GM19025 (cell line): Measurements from ENCODE around the gene TEX19.
"Not testable (repeated sequence)": the region's sequence is repeated elsewhere in the genome, so short reads cannot be mapped to it uniquely, and the experiment has no call there.

Source experiments
- ATAC-seq: cut with Tn5 transposase; IDR thresholded peaks from one replicate; pipeline ENCODE4 v1.9.1; 2021; ENCODE audit warnings: mild to moderate bottlenecking, low read depth, moderate library complexity; ENCODE audit not compliant: unreplicated experiment

The TEX19 gene

DNA sequence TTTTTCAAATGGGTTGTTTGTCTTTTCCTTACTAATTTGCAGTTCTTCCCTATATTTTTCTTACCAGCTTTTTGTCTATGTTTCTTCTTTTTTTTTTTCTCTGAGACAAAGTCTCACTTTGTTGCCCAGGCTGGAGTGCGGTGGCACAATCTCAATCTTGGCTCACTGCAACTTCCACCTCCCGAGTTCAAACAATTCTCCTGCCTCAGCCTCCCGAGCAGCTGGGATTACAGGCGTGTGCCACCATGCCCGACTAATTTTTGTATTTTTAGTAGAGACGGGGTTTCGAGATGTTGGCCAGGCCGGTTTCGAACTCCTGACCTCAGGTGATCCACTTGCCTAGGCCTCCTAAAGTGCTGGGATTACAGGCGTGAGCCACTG lies 14.0 kb downstream of the TEX19 start:
- ATAC-seq, result not testable (repeated sequence)

DNA sequence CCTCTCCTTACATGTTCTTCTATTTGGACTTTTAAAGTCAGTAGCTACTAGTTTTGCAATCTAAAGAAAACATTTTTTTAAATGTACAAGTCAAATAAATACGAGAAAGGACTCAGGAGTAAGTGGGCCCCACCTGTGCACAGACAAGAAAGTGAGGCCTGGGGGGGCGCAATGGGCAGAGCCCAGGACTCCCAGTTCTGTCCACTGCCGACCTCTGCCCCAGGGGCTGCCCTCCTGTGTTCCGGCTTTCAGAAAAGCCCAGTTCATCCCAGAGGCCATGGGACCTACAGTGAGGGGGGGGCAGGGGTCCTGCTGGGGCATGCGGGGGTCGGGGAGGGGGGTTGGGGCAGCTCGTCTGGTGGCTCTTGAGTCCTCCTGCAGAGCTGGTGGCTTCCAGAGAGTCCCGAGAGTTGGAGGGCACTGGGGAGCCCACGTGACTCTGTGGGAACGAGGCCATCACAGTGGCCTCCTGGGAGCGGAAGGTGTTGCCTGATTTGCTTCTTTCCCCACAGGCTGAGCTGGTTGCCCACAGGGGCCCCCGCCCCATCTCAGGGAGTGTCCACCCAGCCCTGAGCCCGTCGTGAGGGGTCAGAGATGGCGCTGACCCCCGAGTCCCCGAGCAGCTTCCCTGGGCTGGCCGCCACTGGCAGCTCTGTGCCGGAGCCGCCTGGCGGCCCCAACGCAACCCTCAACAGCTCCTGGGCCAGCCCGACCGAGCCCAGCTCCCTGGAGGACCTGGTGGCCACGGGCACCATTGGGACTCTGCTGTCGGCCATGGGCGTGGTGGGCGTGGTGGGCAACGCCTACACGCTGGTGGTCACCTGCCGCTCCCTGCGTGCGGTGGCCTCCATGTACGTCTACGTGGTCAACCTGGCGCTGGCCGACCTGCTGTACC lies 14.9 kb downstream of the TEX19 start:
- ATAC-seq, result no peak

DNA sequence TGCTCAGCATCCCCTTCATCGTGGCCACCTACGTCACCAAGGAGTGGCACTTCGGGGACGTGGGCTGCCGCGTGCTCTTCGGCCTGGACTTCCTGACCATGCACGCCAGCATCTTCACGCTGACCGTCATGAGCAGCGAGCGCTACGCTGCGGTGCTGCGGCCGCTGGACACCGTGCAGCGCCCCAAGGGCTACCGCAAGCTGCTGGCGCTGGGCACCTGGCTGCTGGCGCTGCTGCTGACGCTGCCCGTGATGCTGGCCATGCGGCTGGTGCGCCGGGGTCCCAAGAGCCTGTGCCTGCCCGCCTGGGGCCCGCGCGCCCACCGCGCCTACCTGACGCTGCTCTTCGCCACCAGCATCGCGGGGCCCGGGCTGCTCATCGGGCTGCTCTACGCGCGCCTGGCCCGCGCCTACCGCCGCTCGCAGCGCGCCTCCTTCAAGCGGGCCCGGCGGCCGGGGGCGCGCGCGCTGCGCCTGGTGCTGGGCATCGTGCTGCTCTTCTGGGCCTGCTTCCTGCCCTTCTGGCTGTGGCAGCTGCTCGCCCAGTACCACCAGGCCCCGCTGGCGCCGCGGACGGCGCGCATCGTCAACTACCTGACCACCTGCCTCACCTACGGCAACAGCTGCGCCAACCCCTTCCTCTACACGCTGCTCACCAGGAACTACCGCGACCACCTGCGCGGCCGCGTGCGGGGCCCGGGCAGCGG lies 15.7 kb downstream of the TEX19 start:
- no peak for ATAC-seq

DNA sequence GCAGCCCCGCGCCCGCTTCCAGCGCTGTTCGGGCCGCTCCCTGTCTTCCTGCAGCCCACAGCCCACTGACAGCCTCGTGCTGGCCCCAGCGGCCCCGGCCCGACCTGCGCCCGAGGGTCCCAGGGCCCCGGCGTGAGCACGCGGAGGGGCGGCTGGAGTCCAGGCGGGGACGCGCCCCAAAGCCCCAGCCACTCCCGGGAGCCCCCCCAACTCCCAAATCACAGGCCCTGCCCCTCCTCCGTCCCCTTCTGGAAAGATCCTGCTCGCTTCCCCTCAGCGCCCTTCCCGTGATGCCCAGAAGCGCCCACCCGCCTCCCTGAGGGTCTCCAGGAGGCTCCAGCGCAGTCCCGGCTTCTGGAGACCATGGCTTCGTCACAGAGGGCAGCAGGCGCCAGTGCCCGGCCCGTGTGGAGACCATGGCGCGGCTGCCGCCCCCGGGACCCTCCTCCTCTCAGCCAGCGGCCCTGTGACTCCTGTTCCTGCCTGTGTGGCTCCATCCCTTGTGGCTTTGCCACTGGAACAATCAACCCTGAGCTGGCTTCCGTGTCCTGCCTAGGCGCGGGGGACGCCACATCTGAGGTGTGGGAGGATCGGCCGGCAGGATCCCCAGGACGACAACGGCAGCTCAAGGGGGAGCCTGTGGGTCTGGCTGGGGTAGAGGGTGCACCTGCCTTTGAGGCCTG lies 16.5 kb downstream of the TEX19 start:
- no peak for ATAC-seq

DNA sequence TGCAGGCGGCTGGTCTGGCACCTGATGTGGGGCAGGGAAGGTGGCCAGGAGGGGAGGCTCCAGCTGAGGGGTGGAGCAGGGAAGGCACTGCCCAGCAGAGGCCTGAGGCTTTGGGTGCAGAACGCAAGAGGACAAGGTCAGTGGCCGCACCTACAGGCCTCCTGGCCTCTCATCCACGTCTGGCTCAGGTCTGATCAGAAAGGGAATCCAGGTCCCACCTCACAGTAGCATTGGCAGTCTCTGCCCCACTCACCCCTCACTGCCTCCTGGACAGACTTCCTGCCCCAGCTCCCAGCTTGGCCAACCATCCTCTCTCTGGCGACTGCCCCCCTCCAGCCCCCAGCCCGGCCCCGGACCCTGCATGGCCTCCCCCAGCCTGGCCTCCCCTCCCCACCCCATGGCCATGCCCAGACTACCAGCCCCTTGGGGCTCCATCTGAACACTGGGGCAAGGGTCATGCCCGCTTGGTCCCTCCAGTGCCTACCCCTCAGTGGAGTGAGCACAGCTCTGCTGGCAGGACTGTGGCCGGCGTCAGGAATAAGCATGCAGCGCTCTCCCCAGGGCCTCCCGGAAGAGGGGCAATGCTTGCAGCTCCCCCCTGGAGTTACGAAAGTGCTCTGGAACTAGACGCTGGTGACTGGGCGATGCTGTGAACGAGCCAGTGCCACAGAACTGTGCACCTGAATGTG lies 17.1 kb downstream of the TEX19 start:
- ATAC-seq, result no peak

DNA sequence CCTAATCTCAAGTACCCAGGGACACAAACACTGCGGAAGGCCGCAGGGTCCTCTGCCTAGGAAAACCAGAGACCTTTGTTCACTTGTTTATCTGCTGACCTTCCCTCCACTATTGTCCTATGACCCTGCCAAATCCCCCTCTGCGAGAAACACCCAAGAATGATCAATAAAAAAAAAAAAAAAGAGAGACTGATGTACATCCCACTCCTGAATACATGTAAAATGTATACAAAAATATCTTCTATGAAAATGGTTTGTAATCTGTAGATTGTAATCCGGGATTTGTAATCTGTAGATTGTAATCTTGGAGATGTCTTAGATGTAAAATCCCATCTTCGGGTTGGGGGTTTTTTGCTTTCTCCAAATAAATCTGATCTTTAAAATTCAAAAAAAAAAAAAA lies 18.2 kb downstream of the TEX19 start:
- ATAC-seq, result not testable (repeated sequence)

DNA sequence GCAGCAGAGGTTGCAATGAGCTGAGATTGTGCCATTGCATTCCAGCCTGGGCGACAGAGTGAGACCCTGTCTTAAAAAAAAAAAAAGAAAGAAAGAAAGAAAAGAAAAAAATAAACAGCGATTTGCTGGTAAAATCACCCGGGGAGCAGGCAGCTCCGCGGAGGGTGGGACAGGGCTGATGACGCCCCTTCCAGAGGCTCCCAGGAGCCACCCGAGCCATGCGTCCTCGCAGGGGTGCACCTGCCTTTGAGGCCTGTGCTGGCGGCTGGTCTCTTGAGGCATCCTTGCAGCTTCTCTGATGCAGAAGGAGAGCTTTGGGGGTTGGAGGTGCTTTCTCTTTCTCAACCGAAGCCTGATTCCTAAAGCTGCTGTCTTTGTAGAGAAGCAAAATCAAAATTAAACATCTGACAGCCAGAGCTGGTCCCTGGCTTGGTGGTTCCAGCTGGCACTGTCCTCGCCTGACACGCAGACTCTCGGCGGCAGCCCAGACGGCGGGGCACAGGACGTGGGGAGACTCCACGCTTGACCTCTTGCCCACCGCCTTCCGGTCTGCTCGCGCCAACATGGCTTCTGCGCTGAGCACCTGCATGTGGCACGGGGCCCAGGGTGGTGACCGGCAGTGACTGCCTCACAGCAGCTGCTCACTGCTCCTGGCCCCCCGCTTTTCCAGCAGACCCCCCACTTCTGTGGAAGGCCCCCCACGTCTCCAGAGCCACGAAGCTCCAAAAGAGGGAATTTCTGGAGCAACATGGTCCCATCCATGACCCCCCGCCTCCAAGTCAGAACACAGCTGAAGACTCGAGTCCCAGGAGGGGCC lies 19.1 kb downstream of the TEX19 start:
- ATAC-seq, result no peak

DNA sequence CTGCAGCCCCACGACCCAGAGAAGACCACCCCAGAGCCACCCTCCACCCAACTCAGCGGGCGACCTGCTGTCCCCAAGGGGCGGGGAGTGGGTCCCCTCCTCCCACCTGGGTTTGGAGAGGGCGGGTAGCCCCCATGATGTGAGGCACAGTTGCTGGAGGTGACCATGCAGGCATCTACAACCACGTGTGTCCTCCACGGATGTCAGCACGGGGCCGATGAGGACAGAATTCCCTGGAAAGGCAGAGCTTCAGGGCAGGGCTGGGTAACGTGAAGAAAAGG lies 19.6 kb downstream of the TEX19 start:
- no peak for ATAC-seq

DNA sequence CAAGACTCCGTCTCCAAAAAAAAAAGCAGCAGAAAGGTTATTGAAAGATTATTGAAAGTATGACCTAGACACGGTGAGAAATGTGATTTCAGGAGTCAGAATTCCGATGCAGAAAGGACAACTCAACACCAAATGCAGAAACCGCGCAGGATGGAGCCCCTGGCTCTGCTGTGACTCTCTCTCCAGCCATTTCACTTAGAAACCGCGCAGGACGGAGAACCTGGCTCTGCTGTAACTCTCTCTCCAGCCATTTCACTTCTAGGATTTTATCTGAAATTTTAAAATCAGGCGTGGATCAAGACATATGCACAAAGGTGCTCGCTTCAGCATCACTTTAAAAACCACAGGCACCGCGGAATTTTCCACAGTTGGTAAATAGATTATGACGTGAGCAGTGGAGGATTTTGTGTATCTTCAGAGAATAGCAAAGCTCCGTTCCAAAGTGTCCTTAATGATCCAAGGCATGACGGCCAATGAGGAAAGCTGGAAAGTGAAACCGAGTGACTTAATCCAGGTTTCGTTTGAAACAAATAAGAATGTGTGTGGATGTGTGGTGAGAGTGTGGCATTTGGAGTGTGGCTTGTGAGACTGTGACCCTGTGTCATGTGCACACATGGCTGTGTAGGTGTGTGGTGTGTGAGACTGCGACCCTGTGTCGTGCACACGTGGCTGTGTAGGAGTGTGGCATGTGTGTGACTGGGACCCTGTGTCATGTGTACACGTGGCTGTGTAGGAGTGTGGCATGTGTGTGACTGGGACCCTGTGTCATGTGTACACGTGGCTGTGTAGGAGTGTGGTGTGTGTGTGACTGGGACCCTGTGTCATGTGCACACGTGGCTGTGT lies 22.0 kb downstream of the TEX19 start:
- ATAC-seq, result no peak

DNA sequence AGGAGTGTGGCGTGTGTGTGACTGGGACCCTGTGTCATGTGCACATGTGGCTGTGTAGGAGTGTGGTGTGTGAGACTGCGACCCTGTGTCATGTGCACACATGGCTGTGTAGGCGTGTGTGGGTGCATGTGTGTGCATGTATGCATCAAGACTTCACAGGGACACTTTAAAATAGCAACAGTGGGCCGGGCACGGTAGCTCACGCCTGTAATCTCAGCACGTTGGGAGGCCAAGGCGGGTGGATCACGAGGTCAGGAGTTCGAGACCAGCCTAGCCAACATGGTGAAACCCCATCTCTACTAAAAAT lies 22.6 kb downstream of the TEX19 start:
- not testable (repeated sequence) for ATAC-seq

DNA sequence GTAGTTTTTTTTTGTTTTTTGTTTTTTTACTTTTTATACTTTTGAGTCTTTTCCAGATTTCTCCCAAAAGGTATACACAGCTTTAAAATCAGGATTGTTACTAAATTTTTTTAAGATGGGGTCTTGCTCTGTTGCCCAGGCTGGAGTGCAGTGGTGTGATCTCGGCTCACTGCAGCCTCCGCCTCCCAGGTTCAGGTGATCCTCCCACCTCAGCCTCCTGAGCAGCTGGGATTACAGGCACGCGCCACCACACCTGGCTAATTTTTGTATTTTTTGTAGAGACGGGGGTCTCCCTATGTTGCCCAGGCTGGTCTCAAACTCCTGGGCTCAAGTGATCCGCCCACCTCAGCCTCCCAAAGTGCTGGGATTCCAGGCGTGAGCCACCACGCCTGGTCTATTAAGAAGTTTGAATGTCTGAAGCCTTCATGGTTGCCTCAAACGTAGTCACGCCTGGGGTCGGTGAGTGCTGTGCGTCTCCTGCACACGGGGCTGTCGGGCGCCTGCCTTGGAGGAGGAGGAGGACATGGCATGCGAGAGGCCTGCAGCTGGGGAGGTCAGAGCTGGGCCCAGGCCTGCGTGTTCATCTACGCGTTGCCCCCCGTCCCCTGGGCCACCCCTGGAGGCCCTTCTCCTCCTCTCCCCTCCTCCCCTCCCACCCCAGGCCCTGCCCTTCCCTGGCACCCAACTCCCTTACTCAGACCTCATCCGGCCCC lies 23.3 kb downstream of the TEX19 start:
- ATAC-seq, result not testable (repeated sequence)

DNA sequence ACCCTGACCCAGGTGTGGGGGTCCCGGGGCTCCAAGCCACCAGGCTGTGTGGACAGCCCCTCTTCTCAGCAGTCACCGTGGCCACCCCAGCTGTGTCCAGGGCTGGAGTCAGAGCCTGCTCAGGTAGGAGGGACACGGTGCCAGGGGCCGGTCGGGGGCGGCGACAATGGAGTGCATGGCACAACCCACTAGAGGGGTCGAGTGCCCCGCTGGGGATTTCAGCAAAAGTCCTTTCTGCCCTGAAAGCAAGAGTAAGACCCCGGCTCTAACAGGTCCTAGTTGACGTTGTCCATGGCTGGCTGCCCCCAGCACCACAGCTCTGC lies 23.8 kb downstream of the TEX19 start:
- ATAC-seq, result no peak

DNA sequence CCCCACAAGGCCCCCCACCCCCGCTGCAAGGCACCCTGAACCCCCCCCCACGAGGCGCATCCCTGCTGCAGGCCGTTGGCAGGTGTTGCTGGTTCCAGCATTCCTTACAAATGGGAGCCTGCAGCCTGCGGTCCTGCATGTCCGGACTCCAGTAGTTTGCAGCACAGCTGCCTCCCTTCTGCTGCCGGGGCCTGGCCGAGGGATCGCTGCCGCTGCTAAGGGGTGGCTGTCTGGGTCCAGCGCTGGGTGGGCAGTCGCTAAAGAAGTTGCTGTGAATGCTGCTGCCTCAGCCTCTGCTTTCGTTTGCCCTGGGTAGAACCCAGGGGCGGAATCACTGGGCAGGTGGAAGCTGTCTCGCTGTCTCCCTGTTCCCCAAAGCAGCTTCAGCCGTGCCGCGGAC lies 24.4 kb downstream of the TEX19 start:
- no peak for ATAC-seq

DNA sequence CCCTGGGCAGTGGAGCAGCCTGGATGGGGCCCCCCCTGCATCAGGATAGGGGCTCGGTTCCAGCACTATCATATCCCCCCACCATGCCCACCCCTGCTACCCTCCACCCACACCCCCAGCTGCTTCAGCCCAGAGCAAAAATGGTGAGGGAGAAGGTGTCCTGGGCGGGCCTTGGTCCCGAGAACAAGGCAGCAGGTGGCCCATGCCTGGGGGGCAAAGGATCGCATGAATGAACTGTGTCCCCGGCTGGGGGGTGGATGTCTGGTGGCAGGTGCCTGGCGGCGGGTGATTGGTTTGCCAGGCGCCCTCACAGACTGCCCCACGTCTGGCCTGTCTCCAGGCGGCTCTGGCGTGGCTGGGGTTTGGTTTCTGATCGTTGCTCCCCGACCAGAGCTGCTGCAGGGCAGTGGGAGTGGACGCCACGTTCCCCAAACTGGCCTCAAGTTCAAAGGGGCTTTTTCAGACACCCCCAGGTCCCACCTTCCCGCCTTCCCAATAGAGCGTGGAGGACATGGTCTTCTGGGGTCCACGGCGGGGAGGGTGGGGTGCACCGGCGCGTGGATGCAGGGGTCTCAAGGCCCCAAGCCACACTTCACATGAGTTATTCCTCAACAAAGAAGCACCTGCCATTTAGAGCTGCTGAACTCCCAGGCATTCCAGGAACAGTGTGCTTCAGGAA lies 25.1 kb downstream of the TEX19 start:
- no peak for ATAC-seq

DNA sequence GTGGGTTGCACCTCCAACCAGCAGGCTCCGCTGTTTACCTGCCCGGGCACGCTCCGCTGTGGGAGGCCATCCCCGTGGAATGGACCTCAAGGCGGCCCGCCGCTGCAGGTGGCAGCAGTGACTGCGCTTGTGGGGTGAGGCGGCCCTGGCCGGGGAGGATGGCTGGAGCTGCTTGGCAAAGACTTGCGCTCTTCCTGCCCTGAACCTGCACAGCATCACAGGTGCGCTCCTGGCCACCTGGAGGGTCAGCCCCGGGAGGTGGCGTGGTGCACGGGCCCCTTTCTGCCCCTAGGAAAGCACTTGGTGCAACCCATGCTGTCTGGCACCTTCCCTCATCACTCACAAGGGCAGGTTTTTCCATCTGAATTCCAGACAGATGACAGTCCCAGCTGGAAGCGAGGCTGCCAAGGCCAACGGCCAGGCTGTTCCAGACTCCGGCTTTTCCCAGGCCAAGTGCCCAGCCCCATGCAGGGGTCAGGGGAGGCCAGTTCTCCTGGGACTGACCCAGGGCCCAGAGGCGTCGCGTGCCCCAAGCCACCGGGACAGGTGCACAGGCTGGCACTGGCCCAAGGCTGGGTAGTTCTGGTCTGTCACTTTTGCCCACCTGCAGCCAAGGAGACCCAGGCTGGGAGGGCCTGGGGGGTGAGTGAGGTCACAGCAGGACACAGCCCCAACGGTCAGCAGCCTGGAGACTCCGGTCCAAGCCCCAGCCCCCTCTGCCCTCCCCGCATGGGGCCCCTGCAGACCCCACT lies 25.9 kb downstream of the TEX19 start:
- ATAC-seq, result no peak

DNA sequence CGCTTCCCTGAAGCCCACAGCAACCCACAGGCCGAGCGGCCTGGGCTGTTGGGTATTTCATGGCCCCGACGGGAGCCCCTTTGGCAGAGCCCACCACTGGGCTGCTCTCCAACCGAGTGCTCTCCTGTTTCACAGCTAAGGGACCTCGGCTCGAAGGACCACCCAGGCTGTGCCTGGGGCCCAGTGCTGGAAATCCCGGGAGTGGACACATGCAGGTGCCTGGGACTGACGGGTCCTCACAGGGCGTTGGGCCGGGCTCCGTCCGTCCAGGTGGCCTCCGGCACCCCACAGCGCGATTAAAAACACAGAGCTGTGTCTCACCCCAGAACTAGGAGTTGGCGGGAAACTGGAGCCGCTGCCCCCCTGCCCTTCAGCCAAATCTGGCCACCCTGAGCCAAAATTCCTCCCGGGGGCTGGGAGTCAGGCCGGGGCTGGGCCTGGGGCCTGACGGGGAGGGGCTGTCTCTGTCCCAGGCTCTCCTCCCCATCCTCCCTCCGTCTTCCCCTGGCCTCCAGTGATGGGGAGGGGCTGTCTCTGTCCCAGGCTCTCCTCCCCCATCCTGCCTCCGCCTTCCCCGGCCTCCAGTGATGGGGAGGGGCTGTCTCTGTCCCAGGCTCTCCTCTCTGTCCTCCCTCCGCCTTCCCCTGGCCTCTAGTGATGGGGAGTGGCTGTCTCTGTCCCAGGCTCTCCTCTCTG lies 26.7 kb downstream of the TEX19 start:
- no peak for ATAC-seq

DNA sequence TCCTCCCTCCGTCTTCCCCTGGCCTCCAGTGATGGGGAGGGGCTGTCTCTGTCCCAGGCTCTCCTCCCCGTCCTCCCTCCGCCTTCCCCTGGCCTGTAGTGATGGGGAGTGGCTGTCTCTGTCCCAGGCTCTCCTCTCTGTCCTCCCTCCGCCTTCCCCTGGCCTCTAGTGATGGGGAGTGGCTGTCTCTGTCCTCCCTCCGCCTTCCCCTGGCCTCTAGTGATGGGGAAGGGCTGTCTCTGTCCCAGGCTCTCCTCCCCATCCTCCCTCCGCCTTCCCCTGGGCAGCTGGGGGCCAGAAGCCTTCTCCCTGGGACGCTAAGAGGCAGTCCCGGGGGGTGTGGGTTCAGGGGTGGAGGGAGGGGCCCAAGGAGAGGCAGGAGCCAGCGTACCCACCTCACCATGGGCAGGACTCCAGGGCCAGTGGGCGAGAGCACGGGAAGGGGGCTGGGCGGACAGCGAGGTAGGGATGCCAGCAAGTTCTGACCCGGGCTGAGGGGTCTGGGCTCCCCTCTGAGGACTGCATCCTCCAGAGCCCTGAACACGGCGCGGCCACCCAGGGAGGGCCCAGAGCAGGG lies 27.3 kb downstream of the TEX19 start:
- ATAC-seq, result no peak
